ENCODE data around the gene NDP.
"Not testable (repeated sequence)": the region's sequence is repeated elsewhere in the genome, so short reads cannot be mapped to it uniquely, and the experiment has no call there.

The NDP gene

GRCh38 chrX:43956034-43956433, 17.2 kb downstream of the NDP start:
- ChIA-PET POLR2A (ENCODE audit: low non-redundant PET) (no interaction called here), CTCF (interaction anchor here (0.7 kb wide), 1 partner anchor 288 kb away, joined by 3 read pairs; no protein-coding TSS in a partner anchor)
- no peak for TF ChIP-seq CTCF (conservative IDR thresholded peaks at IDR 0.05; ENCODE audit: low read depth)
- no peak overlapping the region for H3K27ac ChIP-seq
- DNase-seq (ENCODE audit: low spot score) = no peak

GRCh38 chrX:43953218-43953617, 20.0 kb downstream of the NDP start:
- no peak for TF ChIP-seq CTCF (conservative IDR thresholded peaks at IDR 0.05; ENCODE audit: low read depth)
- no peak for DNase-seq (ENCODE audit: low spot score)
- H3K27ac ChIP-seq = no peak overlapping the region
- ChIA-PET CTCF (no interaction called here), POLR2A (ENCODE audit: low non-redundant PET) (interaction anchor here (0.7 kb wide), 1 partner anchor 73 kb away, joined by 3 read pairs; no protein-coding TSS in a partner anchor)

GRCh38 chrX:43949669-43950068, 23.5 kb downstream of the NDP start:
- DNase-seq (ENCODE audit: low spot score) = no peak
- H3K27ac ChIP-seq = no peak overlapping the region
- TF ChIP-seq CTCF (conservative IDR thresholded peaks at IDR 0.05; ENCODE audit: low read depth) = no peak
- POLR2A ChIA-PET (ENCODE audit: low non-redundant PET) = no interaction called here
- CTCF ChIA-PET = no interaction called here

- DNase-seq (ENCODE audit: low spot score) = peak; percentile 17
- POLR2A ChIA-PET (ENCODE audit: low non-redundant PET) = no interaction called here
- CTCF ChIA-PET = no interaction called here
- TF ChIP-seq CTCF (conservative IDR thresholded peaks at IDR 0.05; ENCODE audit: low read depth) = no peak
- H3K27ac ChIP-seq = no peak overlapping the region
These were observed 32.2 kb downstream of the NDP start for GRCh38 chrX:43940816-43941474.

- CTCF ChIA-PET = interaction anchor here (0.6 kb wide), 1 partner anchor 103 kb away, joined by 3 read pairs; no protein-coding TSS in a partner anchor
- no peak for DNase-seq (ENCODE audit: low spot score)
- no peak overlapping the region for H3K27ac ChIP-seq
- POLR2A ChIA-PET (ENCODE audit: low non-redundant PET) = no interaction called here
- TF ChIP-seq CTCF (conservative IDR thresholded peaks at IDR 0.05; ENCODE audit: low read depth) = no peak
These were observed 33.8 kb downstream of the NDP start for GRCh38 chrX:43939187-43939926.

GRCh38 chrX:43922032-43922431, 51.2 kb downstream of the NDP start:
- H3K27ac ChIP-seq; CTCF ChIA-PET; POLR2A ChIA-PET (ENCODE audit: low non-redundant PET); DNase-seq (ENCODE audit: low spot score): not testable (repeated sequence)

GRCh38 chrX:43910772-43911171, 62.4 kb downstream of the NDP start:
- H3K27ac ChIP-seq; CTCF ChIA-PET; DNase-seq (ENCODE audit: low spot score); POLR2A ChIA-PET (ENCODE audit: low non-redundant PET): not testable (repeated sequence)

All from RWPE1 (cell line).